ENCODE data around the gene ANO9. TPM values are rescaled to one million over a fixed set of nuclear protein-coding genes. Genes with fewer than 3 reads are reported as not detected.
"Not testable (repeated sequence)": the region's sequence is repeated elsewhere in the genome, so short reads cannot be mapped to it uniquely, and the experiment has no call there.

The ANO9 gene
- total RNA-seq, 4 donors from 2014 or later = 0.59 to 8.2 (median 1.1) TPM

- H3K27me3 ChIP-seq = peaks cover 0 to 1% of the 10 kb centered on the region in 2 donors
- intact Hi-C loops (cut with DNase I; ENCODE audit: low total_unique reads) = no loop called here
- no peak for DNase-seq
- H3K9me3 ChIP-seq = no peaks in the 10 kb centered on the region
- no peaks in the 10 kb centered on the region for H3K36me3 ChIP-seq
- no peak overlapping the region for H3K4me3 ChIP-seq
- H3K4me1 ChIP-seq = peaks cover 0 to 10% of the 10 kb centered on the region in 2 donors
- no peak overlapping the region for H3K27ac ChIP-seq
- no peak for TF ChIP-seq POLR2A (IDR thresholded peaks at IDR 0.05)
- no peak for TF ChIP-seq CTCF (IDR thresholded peaks at IDR 0.05)
Measured at GRCh38 chr11:403761-404431, 37.9 kb downstream of the ANO9 start.

- intact Hi-C loops (cut with DNase I; ENCODE audit: low total_unique reads) = no loop called here
Measured at GRCh38 chr11:403021-403760, 38.6 kb downstream of the ANO9 start.

GRCh38 chr11:401196-401595 lies 40.6 kb downstream of the ANO9 start:
- H3K36me3 ChIP-seq; H3K27ac ChIP-seq; H3K4me3 ChIP-seq; intact Hi-C loops (cut with DNase I; ENCODE audit: low total_unique reads); DNase-seq; H3K27me3 ChIP-seq; H3K9me3 ChIP-seq: not testable (repeated sequence)
- H3K4me1 ChIP-seq = peaks cover 0 to 11% of the 10 kb centered on the region in 2 donors

More at GRCh38 chr11:403021-403760, 38.6 kb downstream of the ANO9 start:
- no peaks in the 10 kb centered on the region for H3K36me3 ChIP-seq
- peaks cover 0 to 10% of the 10 kb centered on the region in 2 donors for H3K4me1 ChIP-seq
- H3K27me3 ChIP-seq = peaks cover 0 to 4% of the 10 kb centered on the region in 2 donors
- no peak overlapping the region for H3K27ac ChIP-seq
- H3K4me3 ChIP-seq = no peak overlapping the region
- H3K9me3 ChIP-seq = no peaks in the 10 kb centered on the region
- no peak for TF ChIP-seq POLR2A (IDR thresholded peaks at IDR 0.05)
- DNase-seq = no peak

DNA sequence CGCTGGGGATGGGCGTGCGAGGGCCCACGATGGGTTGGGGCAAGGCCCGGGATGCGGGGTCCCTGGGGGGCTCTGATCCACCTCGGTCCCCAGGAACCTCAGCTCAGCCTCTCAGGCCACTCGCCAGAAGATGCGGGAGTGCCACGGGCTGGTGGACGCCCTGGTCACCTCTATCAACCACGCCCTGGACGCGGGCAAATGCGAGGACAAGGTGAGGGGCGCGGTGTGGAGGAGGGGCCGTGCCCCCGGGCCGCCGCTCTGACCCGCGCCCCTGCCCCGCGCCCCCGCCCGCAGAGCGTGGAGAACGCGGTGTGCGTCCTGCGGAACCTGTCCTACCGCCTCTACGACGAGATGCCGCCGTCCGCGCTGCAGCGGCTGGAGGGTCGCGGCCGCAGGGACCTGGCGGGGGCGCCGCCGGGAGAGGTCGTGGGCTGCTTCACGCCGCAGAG lies 41.5 kb downstream of the ANO9 start:
- H3K4me1 ChIP-seq = peaks cover 0 to 11% of the 10 kb centered on the region in 2 donors
- TF ChIP-seq CTCF (IDR thresholded peaks at IDR 0.05) (no peak), POLR2A (IDR thresholded peaks at IDR 0.05) (no peak)
- no peak overlapping the region for H3K27ac ChIP-seq
- H3K4me3 ChIP-seq = no peak overlapping the region
- DNase-seq = no peak
- no peaks in the 10 kb centered on the region for H3K36me3 ChIP-seq
- intact Hi-C loops (cut with DNase I; ENCODE audit: low total_unique reads) = no loop called here
- peaks cover 0 to 4% of the 10 kb centered on the region in 2 donors for H3K27me3 ChIP-seq
- no peaks in the 10 kb centered on the region for H3K9me3 ChIP-seq

GRCh38 chr11:399731-400211 lies 42.0 kb downstream of the ANO9 start:
- Histone ChIP-seq H3K9me3 (no peaks in the 10 kb centered on the region), H3K27me3 (peaks cover 0 to 4% of the 10 kb centered on the region in 2 donors), H3K36me3 (no peaks in the 10 kb centered on the region), H3K4me1 (peaks cover 0 to 11% of the 10 kb centered on the region in 2 donors), H3K27ac (no peak overlapping the region), H3K4me3 (no peak overlapping the region)
- intact Hi-C loops (cut with DNase I; ENCODE audit: low total_unique reads) = no loop called here
- DNase-seq = no peak
- TF ChIP-seq POLR2A (IDR thresholded peaks at IDR 0.05) (no peak), CTCF (IDR thresholded peaks at IDR 0.05) (no peak)

DNA sequence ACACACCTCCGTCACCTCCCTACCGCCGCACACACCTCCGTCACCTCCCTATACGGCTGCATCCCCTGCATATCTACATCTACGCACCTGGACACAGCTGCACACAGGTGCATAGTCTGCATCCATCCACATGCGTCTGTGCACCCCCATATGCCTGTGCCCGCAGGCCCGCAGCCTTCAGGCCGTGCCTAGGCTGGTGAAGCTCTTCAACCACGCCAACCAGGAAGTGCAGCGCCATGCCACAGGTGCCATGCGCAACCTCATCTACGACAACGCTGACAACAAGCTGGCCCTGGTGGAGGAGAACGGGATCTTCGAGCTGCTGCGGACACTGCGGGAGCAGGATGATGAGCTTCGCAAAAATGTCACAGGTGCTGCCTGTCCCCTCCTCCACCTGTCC lies 43.0 kb downstream of the ANO9 start:
- H3K36me3 ChIP-seq = no peaks in the 10 kb centered on the region
- peaks cover 0 to 4% of the 10 kb centered on the region in 2 donors for H3K27me3 ChIP-seq
- DNase-seq = no peak
- intact Hi-C loops (cut with DNase I; ENCODE audit: low total_unique reads) = no loop called here
- H3K4me1 ChIP-seq = peaks cover 0 to 11% of the 10 kb centered on the region in 2 donors
- no peaks in the 10 kb centered on the region for H3K9me3 ChIP-seq
- no peak overlapping the region for H3K27ac ChIP-seq
- H3K4me3 ChIP-seq = no peak overlapping the region
- TF ChIP-seq POLR2A (IDR thresholded peaks at IDR 0.05) (no peak), CTCF (IDR thresholded peaks at IDR 0.05) (no peak)
